Ishikawa (cell line): ENCODE measurements around the gene EIF4E1B.

Experiments used
- CEBPB ChIP-seq: IDR thresholded peaks from 2 replicates; pipeline ENCODE4 v1.6.1; 2012
- CREB1 ChIP-seq: IDR thresholded peaks from 2 replicates; pipeline ENCODE4 v1.6.1; 2012; ENCODE audit warnings: low read depth
- EGR1 ChIP-seq: IDR thresholded peaks from 2 replicates; pipeline ENCODE4 v1.6.1; 2012
- EP300 ChIP-seq: IDR thresholded peaks from 2 replicates; pipeline ENCODE4 v1.6.1; 2012; ENCODE audit warnings: borderline replicate concordance
- FOXM1 ChIP-seq: IDR thresholded peaks from 2 replicates; pipeline ENCODE4 v1.6.1; 2012; ENCODE audit warnings: low read depth, borderline replicate concordance
- MAX ChIP-seq: IDR thresholded peaks from 2 replicates; pipeline ENCODE4 v1.6.1; 2012
- NFIC ChIP-seq: IDR thresholded peaks from 2 replicates; pipeline ENCODE4 v1.6.1; 2012
- RAD21 ChIP-seq: IDR thresholded peaks from 2 replicates; pipeline ENCODE4 v1.6.1; 2012; ENCODE audit warnings: low read depth
- TAF1 ChIP-seq: IDR thresholded peaks from 2 replicates; pipeline ENCODE4 v1.6.1; 2012; ENCODE audit warnings: low read depth, mild to moderate bottlenecking
- TCF12 ChIP-seq: IDR thresholded peaks from 2 replicates; pipeline ENCODE4 v1.6.1; 2012; ENCODE audit warnings: low read depth
- TEAD4 ChIP-seq: IDR thresholded peaks from 2 replicates; pipeline ENCODE4 v1.6.1; 2012
- USF1 ChIP-seq: IDR thresholded peaks from 2 replicates; pipeline ENCODE4 v1.6.1; 2012
- YY1 ChIP-seq: IDR thresholded peaks from 2 replicates; pipeline ENCODE4 v1.6.1; 2012; ENCODE audit warnings: low read depth
- ZBTB7A ChIP-seq: IDR thresholded peaks from 2 replicates; pipeline ENCODE4 v1.6.1; 2012; ENCODE audit warnings: low read depth
- TF ChIP-seq, protein P1 (sequence below): IDR thresholded peaks from 2 replicates; pipeline ENCODE4 v1.6.1; 2012; ENCODE audit warnings: low read depth, mild to moderate bottlenecking

EIF4E1B gene

GRCh38 chr5:176692326-176692725 is 61.9 kb downstream of the EIF4E1B start:
- TF ChIP-seq, protein P1, sequence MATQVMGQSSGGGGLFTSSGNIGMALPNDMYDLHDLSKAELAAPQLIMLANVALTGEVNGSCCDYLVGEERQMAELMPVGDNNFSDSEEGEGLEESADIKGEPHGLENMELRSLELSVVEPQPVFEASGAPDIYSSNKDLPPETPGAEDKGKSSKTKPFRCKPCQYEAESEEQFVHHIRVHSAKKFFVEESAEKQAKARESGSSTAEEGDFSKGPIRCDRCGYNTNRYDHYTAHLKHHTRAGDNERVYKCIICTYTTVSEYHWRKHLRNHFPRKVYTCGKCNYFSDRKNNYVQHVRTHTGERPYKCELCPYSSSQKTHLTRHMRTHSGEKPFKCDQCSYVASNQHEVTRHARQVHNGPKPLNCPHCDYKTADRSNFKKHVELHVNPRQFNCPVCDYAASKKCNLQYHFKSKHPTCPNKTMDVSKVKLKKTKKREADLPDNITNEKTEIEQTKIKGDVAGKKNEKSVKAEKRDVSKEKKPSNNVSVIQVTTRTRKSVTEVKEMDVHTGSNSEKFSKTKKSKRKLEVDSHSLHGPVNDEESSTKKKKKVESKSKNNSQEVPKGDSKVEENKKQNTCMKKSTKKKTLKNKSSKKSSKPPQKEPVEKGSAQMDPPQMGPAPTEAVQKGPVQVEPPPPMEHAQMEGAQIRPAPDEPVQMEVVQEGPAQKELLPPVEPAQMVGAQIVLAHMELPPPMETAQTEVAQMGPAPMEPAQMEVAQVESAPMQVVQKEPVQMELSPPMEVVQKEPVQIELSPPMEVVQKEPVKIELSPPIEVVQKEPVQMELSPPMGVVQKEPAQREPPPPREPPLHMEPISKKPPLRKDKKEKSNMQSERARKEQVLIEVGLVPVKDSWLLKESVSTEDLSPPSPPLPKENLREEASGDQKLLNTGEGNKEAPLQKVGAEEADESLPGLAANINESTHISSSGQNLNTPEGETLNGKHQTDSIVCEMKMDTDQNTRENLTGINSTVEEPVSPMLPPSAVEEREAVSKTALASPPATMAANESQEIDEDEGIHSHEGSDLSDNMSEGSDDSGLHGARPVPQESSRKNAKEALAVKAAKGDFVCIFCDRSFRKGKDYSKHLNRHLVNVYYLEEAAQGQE, result no peak
- TF ChIP-seq EP300 (no peak), TEAD4 (no peak), USF1 (no peak), RAD21 (no peak), MAX (no peak), ZBTB7A (no peak), FOXM1 (no peak), CREB1 (no peak), CEBPB (no peak), NFIC (no peak), EGR1 (no peak), TCF12 (no peak), YY1 (no peak), TAF1 (no peak)

GRCh38 chr5:176692839-176693476 is 62.5 kb downstream of the EIF4E1B start:
- no peak for TF ChIP-seq TAF1
- no peak for TF ChIP-seq EP300
- TF ChIP-seq EGR1, result no peak
- TF ChIP-seq MAX, result no peak
- no peak for TF ChIP-seq TEAD4
- no peak for TF ChIP-seq USF1
- TF ChIP-seq RAD21, result no peak
- no peak for TF ChIP-seq YY1
- no peak for TF ChIP-seq NFIC
- TF ChIP-seq ZBTB7A, result no peak
- TF ChIP-seq CEBPB, result no peak
- TF ChIP-seq, protein P1, result no peak
- no peak for TF ChIP-seq CREB1
- TF ChIP-seq TCF12, result no peak
- no peak for TF ChIP-seq FOXM1

GRCh38 chr5:176693477-176693851 is 63.0 kb downstream of the EIF4E1B start:
- TF ChIP-seq ZBTB7A (no peak), TCF12 (no peak), EGR1 (no peak), EP300 (no peak), MAX (no peak), TEAD4 (no peak), FOXM1 (no peak)
- TF ChIP-seq, protein P1, result no peak

- TF ChIP-seq TAF1 (no peak), TEAD4 (no peak), YY1 (no peak), EGR1 (no peak), NFIC (no peak), MAX (no peak), CREB1 (no peak)
- TF ChIP-seq, protein P1, result no peak
Measured at GRCh38 chr5:176694146-176694545, 63.7 kb downstream of the EIF4E1B start.
